GM18505 (cell line): ENCODE results near the gene TMEM125.

Experiments used
- ATAC-seq: cut with Tn5 transposase; IDR thresholded peaks from one replicate; pipeline ENCODE4 v1.9.1; 2021; ENCODE audit not compliant: unreplicated experiment
- POLR2A ChIP-seq: IDR thresholded peaks from 4 replicates; pipeline ENCODE4 v1.6.1; 2011; ENCODE audit warnings: borderline replicate concordance; ENCODE audit not compliant: insufficient read depth, insufficient read length; ENCODE audit errors: extremely low read depth

Gene TMEM125

DNA sequence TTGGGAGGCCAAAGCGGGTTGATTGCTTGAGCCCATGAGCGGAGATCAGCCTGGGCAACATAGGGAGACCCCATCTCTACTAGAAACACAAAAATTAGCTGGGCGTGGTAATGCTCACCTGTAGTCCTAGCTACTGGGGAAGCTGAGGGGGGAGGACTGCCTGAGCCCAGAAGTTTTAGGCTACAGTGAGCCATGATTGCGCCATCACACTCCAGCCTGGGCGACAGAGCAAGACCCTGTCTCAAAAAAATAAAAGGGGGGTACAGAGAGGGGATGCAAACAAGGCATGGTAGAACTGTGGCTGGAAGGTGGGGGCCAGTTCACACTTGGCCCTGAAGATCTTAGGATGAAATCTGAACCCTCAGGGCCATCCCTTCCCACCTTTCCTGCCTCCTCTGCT is 16.8 kb downstream of the TMEM125 start:
- ATAC-seq: no peak
- TF ChIP-seq POLR2A: no peak

DNA sequence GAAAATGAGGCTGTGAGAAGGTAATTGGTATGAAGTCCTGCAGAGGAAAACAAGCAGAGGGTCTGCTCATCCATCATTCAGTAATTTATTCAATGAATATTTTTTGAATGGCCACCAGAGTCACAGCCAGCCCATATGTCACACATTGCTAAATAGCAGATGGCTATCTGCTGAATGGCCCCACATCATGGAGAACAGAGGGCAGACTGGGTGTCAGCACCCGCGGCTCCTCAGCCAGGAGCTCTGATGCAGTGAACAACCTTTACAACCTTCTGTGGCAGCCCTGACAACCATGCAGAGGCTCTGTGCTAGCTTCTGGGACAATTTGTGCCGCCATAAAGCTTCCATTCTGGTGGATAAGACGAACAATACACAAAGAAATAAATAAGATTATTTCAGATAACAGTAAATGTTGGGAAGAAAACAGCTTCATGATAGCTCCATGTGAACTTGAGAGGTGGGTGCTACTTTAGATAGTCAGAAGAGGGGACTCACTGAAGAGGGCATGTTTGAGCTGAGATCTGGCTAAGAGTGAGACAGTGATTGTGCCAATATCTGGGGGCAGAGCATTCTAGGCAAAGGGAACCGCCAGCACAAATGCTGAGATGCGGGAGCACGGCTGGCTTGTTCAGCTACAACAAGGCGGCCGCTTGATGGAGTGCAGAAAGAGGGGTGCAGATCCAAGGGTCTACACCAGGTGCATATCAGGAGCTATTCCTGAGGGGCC is 18.4 kb downstream of the TMEM125 start:
- no peak for TF ChIP-seq POLR2A
- ATAC-seq: no peak

DNA sequence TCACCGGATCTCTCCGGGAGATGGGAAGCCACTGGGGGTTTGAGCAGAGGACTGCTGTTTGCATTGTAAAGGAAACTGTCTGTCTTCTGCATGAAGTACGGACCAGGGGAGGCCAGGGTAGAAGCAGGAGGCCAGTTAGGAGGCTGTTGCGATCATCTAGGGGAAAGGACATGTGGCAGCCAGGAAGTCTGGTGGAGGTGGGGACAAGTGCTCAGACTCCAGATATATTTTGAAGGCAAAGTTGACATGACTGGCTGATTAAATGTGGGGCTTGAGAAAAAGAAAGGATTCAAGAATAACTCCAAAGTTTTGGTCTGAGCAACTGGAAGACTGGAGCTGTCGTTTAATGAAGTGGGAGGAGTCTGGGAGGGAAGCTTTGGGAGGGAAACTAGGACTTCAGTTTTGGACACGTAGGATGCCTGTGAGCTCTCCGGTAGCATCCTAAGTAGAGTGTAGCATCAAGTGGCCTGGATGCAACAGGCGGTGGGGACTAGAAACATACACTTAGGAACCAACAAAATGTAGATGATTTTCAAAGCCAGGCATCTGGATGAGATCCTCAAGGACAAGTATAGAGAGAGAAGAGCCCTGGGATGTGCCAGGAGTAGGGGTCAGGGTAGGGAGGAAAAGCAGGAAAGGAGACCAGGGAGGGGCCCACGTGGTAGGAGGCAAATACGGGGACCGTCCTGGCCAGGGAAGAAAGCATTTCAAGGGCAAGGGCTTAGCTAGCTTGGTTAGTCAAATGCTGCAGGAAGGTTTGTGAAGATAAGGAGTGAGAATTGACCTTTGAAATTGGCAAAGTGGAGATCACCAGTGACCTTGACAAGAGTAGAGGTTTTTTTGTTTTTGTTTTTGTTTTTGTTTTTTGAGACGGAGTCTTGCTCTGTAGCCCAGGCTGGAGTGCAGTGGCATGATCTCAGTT is 19.3 kb downstream of the TMEM125 start:
- TF ChIP-seq POLR2A: no peak

DNA sequence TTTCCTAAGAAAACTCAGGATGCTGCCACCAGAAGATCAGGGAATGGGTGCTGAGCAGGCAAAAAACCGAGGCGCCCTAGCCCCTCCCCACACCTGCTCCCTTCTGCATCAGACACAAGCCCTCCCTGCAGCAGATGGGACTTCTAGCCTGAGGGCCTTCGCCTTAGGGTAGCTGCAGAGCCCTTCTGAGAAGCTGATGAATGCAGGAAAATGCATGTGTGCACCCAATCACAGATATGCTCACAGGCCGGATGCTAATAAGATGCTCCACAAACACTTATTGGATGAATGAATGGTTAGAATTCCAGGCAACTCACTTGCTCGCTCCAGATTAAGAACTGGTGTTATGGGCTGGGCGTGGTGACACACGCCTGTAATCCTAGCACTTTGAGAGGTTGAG is 22.4 kb downstream of the TMEM125 start:
- no peak for TF ChIP-seq POLR2A
- ATAC-seq: no peak

More for the DNA sequence above, 19.3 kb downstream of the TMEM125 start:
- ATAC-seq: no peak

DNA sequence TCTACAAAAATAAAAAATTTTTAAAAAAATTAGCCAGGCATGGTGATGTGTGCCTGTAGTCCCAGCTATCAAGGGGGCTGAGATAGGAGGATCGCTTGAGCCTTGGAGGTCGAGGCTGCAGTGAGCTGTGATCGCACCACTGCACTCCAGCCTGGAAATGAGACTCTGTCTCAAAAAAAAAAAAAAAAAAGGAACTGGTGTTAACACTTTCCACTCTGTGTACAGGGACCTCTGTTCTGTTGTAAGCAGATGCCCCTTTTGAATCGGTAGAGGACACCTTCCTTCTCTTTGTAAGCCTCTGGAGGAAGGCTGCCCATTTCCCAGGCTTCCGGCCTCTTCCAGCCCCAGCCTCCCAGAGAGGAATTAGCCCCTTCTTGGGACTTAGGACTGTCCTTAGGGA is 22.9 kb downstream of the TMEM125 start:
- no peak for ATAC-seq
- TF ChIP-seq POLR2A: no peak

DNA sequence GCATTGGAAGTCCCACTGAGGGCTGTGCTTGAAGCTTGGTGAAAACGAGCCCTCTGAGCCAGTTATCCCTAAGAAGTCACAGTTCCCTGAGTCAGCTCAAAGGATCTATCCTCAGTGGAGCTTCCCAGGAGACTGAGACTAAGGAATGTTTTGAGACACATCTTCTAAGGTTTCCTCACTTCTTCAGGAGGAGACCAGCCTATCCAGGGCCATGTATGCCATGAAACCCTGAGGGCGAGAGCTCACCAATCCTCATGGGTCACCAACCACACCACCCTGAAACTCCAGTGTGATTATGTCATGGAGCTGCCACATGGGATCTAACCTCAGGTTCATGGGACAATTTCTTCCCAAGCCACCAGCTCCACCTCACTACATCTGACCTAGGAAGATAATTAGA is 23.4 kb downstream of the TMEM125 start:
- TF ChIP-seq POLR2A: no peak
- no peak for ATAC-seq

DNA sequence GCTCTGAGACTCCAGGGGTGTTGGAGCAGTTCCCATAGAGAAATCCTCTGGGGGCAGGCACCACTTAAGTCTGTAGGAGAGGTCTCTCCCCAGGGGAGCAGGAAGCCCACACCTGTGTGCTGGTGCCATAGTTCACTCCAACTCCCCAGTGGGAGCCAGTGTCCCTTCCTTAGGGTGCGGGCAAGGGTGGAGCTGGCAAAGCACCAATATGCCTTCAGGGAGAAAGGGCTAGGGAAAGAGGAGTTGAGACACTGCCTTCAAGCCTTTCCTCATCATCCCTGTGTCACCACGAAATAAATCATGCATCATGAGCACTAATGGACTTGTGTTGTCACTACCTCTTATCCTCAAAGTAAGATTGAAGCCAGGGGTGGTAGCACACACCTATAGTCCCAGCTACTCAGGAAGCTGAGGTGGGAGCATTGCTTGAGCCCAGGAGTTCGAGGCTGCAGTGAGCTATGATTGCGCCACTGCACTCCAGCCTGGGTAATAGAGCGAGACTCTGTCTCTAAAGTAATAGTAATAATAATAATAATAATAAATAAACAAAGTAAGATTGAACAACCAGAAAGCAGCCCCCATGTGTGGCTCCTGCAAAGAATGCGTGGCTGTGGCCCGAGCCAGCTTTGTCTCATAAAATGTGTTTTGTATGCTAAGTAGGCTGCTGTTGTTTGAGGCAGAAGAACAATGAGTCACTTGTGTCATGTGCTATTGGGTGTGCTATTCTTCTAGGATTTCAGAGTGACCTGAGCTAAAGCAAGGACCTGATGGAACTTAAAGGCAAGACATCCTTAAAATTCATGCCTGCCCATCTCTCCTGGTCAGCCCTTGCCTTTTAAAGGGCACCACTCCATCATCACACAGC is 24.3 kb downstream of the TMEM125 start:
- no peak for TF ChIP-seq POLR2A
- no peak for ATAC-seq

DNA sequence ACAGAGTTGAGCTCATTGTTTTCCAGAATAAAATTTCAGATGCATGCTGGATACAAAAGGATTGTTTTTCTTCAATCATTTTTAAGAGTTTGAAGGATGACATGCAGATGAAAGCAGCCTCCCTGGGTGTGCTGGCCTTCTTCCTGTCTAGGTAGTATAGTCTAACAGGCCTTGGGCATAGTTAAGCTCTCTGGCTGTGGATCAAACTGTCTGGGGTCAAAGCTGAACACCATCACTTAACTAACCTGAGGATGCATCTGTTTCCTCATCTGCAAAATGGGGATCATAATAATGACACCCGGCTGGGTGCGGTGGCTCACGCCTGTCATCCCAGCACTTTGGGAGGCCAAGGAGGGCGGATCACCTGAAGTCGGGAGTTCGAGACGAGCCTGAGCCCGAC is 25.0 kb downstream of the TMEM125 start:
- no peak for TF ChIP-seq POLR2A
- no peak for ATAC-seq

DNA sequence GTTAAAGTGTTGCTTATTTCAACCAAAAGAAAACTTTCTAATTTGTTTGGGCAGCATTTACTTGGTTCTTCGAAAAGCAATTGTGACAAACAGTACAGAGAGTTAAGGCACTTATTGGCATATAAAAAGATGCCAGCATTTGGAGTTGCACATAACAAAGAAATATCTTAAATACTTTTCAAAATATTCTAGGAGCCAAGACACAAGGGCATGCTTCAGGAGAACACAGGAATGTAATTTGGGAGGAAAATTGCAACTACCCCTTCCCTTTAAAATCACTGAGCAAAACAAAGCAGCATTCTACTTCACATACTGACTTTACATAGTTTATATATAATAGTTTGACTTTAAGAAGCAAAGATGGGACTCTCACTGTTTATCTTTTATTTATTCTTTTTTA is 26.4 kb downstream of the TMEM125 start:
- no peak for TF ChIP-seq POLR2A
- no peak for ATAC-seq

DNA sequence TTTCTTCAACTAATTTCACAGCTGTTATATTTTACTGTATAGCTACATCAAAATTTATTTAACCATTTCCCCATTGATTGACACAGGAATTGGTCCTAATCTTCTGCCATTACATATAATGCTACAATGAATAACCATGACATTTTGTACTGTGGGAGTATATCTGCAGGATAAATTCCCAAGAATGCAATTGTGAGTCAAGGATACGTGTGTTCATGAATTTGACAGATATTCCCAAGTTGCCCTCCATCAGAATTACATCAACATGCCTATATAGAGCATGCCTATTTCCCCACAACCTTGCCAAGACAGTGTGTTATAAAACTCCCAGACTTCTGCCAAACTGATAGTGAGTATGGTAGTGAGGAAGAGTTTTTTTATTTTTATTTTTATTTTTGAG is 28.3 kb downstream of the TMEM125 start:
- ATAC-seq: no peak
- no peak for TF ChIP-seq POLR2A

DNA sequence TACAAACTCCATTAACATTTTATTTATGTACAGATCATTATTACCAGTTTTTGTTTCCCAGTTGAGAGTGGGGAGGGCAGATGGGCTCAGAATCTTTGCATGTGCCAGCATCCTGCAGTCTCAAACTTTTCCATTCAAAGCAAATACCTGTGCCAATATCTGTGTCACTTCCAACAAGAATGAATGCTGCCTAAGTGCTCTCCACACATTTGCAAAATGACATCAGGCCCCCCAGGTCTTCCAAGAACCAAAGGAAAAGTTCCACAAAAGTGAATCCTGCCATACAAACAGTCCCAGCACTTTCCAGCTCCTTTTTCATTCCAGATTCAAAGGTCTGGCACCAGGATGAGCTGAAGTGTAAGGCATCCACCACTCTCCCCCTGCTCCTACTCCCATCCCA is 29.3 kb downstream of the TMEM125 start:
- ATAC-seq: no peak
- TF ChIP-seq POLR2A: no peak

DNA sequence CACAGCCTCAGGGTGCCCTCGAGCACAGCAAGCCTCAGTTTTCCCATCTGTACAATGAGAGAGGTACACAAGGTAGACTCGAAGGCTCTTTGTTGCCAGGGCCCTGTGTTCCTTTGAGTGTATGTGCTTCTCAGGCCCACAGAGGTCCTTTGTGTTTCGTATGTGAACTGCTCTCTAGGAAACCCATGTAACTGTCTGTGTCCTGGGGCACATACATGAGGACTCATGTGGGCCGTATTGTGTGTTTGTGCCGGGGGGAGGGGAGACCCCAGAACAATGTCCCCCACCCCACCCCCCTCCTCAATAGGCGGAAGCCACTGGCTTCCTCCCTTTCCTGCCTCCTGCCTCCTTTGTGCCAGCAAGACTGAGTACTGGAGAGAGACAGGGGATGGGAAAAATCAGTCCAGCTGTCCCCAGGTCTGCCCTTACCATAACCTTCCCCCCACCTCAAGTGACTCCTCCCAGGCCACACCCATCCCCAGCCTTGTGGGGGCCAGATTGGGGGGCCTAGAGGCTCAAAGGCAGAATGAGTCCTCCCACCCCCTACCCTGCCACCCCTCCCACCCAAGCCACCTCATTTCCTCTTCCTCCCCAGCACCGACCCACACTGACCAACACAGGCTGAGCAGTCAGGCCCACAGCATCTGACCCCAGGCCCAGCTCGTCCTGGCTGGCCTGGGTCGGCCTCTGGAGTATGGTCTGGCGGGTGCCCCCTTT is 30.8 kb downstream of the TMEM125 start, which contains the start of gene TIE1:
Gene TIE1, plus strand, starts transcription at position 605 of the 717 bp plus-strand sequence. Its CDS starts 90 bp downstream, at position 695.
- no peak for TF ChIP-seq POLR2A
- ATAC-seq: no peak
